Kidney epithelial cell (primary cell): ENCODE data around the gene ATP6V0B. TPM values are rescaled to one million over a fixed set of nuclear protein-coding genes. Genes with fewer than 3 reads are reported as not detected.

ENCODE experiments used
- DNase-seq: peaks from one replicate; pipeline ENCODE4 v3.0.0-alpha.2; 2010; ENCODE audit warnings: low read depth
- H3K27me3 ChIP-seq: 2 replicates; pipeline ENCODE4 v1.6.0; 2011; ENCODE audit warnings: low read length; ENCODE audit not compliant: control insufficient read depth, insufficient read depth
- H3K36me3 ChIP-seq: 2 replicates; pipeline ENCODE4 v1.5.1; 2011; ENCODE audit warnings: low read length; ENCODE audit not compliant: control insufficient read depth, insufficient read depth
- H3K4me3 ChIP-seq: 2 replicates; pipeline ENCODE4 v1.5.1; 2011; ENCODE audit warnings: low read depth, mild to moderate bottlenecking, control low read depth, low read length
- total RNA-seq: library from RNA; depleted of rRNA; stranded (reverse); fragments of >200 nt; gene quantifications from 2 replicates; pipeline ENCODE4 v1.2.3, GENCODE V29; 2015
- TF ChIP-seq, protein P1 (sequence below): IDR thresholded peaks from 2 replicates; pipeline ENCODE4 v1.5.1; 2011; ENCODE audit warnings: mild to moderate bottlenecking, moderate library complexity, low read length, control low read depth, inconsistent platforms; ENCODE audit not compliant: insufficient read depth, poor library complexity, severe bottlenecking

The ATP6V0B gene
- total RNA-seq, 1 donor from 2014 or later = 308 TPM

DNA sequence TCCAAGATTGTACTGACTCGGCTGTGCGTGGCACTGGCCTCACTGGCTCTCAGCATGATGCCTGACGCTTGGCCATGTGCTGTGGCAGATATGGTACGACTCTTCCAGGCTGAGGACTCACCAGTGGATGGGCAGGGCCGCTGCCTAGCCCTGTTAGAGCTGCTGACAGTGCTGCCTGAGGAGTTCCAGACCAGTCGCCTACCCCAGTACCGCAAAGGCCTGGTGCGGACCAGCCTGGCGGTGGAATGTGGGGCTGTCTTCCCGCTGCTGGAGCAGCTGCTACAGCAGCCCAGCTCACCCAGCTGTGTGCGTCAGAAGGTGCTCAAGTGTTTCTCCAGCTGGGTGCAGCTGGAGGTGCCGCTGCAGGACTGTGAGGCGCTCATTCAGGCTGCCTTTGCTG is 25.1 kb upstream of the ATP6V0B start:
- Histone ChIP-seq H3K4me3 (no peak overlapping the region), H3K36me3 (no peaks in the 10 kb centered on the region), H3K27me3 (no peaks in the 10 kb centered on the region)
- TF ChIP-seq, protein P1, sequence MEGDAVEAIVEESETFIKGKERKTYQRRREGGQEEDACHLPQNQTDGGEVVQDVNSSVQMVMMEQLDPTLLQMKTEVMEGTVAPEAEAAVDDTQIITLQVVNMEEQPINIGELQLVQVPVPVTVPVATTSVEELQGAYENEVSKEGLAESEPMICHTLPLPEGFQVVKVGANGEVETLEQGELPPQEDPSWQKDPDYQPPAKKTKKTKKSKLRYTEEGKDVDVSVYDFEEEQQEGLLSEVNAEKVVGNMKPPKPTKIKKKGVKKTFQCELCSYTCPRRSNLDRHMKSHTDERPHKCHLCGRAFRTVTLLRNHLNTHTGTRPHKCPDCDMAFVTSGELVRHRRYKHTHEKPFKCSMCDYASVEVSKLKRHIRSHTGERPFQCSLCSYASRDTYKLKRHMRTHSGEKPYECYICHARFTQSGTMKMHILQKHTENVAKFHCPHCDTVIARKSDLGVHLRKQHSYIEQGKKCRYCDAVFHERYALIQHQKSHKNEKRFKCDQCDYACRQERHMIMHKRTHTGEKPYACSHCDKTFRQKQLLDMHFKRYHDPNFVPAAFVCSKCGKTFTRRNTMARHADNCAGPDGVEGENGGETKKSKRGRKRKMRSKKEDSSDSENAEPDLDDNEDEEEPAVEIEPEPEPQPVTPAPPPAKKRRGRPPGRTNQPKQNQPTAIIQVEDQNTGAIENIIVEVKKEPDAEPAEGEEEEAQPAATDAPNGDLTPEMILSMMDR = no peak
- no peak for DNase-seq

DNA sequence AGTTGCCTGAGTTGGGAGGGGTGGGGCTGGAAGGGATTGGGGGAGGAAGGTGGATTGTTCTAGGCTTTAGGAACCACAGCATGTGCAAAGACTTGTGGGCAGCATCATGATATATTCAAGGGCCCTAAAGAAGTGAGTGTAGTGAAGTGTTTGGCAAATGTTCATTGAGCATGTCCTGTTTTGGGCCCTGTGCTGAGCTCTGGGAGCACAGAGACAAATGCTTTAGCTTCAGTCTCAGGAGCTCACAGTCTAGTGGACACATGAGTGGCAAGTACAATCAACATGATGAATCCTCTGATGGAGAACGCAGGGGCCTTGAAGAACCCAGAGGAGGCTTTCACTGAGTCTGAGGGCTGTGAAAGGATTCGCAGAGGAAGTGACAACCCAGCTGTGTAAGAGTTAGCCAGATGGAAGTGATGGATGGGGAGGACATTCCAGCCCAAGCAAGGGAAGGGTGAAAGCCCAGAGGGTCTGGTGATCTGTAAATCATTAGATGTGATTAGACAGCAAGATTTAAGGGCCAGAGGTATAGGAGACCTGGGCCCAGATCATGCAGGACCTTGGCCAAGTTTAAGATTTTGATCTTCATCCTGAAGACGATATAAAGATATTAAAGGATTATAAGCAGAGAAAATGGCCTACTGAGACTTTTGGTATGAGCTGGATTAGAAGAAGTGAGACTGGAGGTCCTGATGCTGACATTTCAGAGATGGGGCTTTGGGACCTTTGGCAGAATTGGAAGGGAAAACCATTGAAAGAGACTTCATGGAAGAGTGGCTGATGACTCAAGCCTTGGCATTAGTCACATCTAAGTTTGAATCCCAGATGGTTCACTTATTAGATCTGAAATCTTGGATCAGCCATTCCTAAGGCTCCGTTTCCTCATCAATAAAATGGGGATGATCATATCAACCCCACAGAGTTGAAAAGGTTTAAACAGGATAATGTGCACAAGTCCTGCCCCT is 23.5 kb upstream of the ATP6V0B start:
- DNase-seq = no peak
- Histone ChIP-seq H3K27me3 (no peaks in the 10 kb centered on the region), H3K36me3 (no peaks in the 10 kb centered on the region), H3K4me3 (no peak overlapping the region)
- TF ChIP-seq, protein P1 = no peak

DNA sequence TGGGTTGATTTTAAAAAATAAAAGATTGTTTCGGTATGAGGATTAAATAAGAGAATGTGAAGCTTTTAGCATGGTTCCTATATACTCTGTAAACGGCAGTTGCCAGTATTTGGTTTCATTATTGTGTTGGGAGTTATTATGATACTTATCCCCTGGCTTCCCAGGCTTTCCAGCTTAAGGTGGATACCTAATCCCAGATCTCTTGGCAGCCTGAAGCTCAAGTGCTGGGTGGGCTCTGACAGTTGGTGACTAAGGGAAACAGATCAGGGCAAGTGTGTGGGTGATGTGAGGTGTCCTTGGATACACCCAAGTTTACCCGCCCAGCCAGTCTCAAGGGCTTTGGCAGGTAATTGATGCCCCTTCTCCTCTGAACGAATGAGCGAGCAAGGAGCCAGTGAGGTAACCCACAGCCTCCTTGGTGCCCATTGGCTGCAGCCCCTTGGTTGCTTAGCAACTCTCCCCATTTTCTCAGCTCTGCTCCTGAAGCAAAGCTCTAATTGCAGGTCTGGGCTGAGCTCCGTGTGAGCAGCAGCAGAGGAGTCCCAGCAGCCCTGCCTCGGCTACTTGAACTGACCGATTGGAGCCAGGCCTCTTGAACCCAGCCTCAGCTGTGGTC is 21.9 kb upstream of the ATP6V0B start:
- H3K27me3 ChIP-seq = no peaks in the 10 kb centered on the region
- H3K4me3 ChIP-seq = no peak overlapping the region
- peaks cover 2% of the 10 kb centered on the region for H3K36me3 ChIP-seq
- TF ChIP-seq, protein P1 = no peak
- DNase-seq = no peak

DNA sequence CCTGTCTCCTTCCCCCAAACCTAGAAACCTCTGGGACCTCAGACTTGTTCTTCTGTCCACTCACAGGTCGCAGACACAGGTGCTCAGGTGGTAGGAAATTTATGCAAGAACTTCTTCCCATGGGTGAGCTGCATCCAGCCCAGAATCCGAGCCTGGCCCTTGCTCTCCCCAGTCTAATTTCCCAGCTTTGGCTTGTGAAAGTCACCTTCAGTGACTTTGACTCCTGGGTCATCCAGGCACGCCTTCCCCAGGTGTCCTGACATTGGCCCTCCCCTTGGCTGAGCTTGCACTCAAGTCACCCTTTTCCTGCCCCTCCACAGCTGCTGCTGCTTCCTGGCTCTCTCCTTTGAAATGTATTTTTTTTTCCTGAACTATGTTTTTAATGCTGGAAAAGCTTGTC is 21.4 kb upstream of the ATP6V0B start:
- TF ChIP-seq, protein P1 = no peak
- H3K27me3 ChIP-seq = no peaks in the 10 kb centered on the region
- DNase-seq = no peak
- H3K36me3 ChIP-seq = peaks cover 2% of the 10 kb centered on the region
- no peak overlapping the region for H3K4me3 ChIP-seq

DNA sequence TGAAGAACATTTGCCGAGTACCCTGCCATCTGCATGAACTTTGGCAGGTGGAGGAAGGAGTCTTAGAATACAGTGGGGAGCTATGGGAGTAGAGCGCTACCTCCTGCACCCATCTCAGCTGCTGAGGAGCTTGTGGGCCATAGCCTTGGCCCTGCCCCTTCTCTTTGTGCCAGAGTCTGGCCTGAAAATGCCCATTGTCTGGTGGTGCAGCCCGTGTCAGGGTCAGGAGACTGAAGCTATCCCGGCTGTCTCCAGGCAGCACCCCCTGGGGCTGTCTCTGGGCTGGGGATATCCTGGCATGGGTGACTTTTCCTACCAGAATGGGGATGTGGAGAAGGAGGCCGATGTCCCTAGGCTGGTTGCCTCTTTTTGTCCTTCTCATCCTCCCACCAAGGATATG is 20.7 kb upstream of the ATP6V0B start:
- no peak for DNase-seq
- Histone ChIP-seq H3K4me3 (no peak overlapping the region), H3K27me3 (no peaks in the 10 kb centered on the region), H3K36me3 (peaks cover 2% of the 10 kb centered on the region)
- TF ChIP-seq, protein P1 = no peak
